ENCODE measurements around the gene NPIPA3. TPM values are rescaled to one million over a fixed set of nuclear protein-coding genes. Genes with fewer than 3 reads are reported as not detected.

Gene NPIPA3
- total RNA-seq, 1 donor from 2014 or later: 1.2 TPM

Other genes with a start within 250 kb of the NPIPA3 start
- gene PARN, start 73.2 kb upstream of the NPIPA3 start, total RNA-seq: 52.8 and 56.6 TPM in 2 replicates
- gene BFAR, start 70.5 kb upstream of the NPIPA3 start, total RNA-seq: 54.8 and 55.7 TPM in 2 replicates
- not detected in 2 replicates for gene PLA2G10, start 9.1 kb upstream of the NPIPA3 start, total RNA-seq
- gene NPIPA2, start 39.1 kb downstream of the NPIPA3 start, total RNA-seq: 4.8 and 5.1 TPM in 2 replicates
- 79.6 and 88.1 TPM in 2 replicates for gene NOMO1, start 130.3 kb downstream of the NPIPA3 start, total RNA-seq
- 97.9 and 108 TPM in 2 replicates for gene NPIPA1, start 234.0 kb downstream of the NPIPA3 start, total RNA-seq

Data from activated T-helper 2 cell treated with anti-CD3 and anti-CD28 coated beads, Interferon-gamma antibody, Interleukin-2, Interleukin-4, amounts not matched to agents 10 μg/mL and 5 μg/mL and 100 μg/mL, durations not matched to agents 14 hours and 24 hours and 36 hours (primary cell).